GM12874 (cell line): Measurements from ENCODE around the gene KCNS1.

Experiments used
- TF ChIP-seq, protein P1 (sequence below): IDR thresholded peaks from 2 replicates; pipeline ENCODE4 v1.5.1; 2011; ENCODE audit warnings: low read depth, mild to moderate bottlenecking, control low read depth, low read length, moderate library complexity; ENCODE audit not compliant: insufficient read depth

The KCNS1 gene

GRCh38 chr20:45085867-45086266, 15.1 kb downstream of the KCNS1 start:
- TF ChIP-seq, protein P1, sequence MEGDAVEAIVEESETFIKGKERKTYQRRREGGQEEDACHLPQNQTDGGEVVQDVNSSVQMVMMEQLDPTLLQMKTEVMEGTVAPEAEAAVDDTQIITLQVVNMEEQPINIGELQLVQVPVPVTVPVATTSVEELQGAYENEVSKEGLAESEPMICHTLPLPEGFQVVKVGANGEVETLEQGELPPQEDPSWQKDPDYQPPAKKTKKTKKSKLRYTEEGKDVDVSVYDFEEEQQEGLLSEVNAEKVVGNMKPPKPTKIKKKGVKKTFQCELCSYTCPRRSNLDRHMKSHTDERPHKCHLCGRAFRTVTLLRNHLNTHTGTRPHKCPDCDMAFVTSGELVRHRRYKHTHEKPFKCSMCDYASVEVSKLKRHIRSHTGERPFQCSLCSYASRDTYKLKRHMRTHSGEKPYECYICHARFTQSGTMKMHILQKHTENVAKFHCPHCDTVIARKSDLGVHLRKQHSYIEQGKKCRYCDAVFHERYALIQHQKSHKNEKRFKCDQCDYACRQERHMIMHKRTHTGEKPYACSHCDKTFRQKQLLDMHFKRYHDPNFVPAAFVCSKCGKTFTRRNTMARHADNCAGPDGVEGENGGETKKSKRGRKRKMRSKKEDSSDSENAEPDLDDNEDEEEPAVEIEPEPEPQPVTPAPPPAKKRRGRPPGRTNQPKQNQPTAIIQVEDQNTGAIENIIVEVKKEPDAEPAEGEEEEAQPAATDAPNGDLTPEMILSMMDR: no peak

- TF ChIP-seq, protein P1: no peak
These were observed 15.6 kb downstream of the KCNS1 start for GRCh38 chr20:45085289-45085688.

GRCh38 chr20:45083127-45083526, 17.8 kb downstream of the KCNS1 start:
- TF ChIP-seq, protein P1: no peak

- TF ChIP-seq, protein P1: no peak
These were observed 18.5 kb downstream of the KCNS1 start for GRCh38 chr20:45082468-45082867.

DNA sequence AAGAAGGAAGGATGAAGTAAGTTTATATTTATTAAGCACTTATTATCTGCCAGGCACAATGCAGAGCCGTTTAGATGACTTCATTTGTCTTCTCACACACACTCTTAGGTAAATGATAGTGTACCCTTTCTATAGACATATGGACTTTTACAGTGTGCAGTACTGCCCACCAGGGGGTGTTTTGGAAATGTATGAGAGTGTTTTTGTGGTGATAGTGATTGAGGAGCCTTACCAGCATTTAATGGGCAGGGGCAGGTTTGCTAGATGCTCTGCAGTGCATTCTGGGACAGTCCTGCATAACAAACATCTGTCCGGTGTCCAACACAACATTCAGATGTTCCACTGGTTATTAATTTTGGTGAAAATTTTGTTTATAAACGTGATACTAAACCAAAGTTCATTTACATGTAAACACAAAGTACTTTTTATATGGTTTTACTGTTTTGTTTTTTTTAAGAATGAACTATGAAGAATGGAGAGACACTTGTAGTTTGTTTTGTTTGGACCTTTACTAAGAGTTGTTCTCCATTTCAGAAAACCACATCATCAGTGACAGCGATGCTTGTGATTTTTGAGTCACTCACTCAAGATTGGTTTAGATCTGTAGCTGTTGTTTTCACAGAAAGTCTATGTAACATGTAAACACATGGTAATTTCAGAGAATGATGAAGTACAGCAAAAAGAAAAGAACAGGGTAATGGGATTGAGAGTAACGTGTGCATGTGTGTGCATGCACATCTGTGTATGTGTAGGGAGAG, 19.9 kb downstream of the KCNS1 start:
- TF ChIP-seq, protein P1: peak; percentile 33; the same call in 1 of the 2 replicates

GRCh38 chr20:45077559-45077958, 23.4 kb downstream of the KCNS1 start:
- TF ChIP-seq, protein P1: no peak

DNA sequence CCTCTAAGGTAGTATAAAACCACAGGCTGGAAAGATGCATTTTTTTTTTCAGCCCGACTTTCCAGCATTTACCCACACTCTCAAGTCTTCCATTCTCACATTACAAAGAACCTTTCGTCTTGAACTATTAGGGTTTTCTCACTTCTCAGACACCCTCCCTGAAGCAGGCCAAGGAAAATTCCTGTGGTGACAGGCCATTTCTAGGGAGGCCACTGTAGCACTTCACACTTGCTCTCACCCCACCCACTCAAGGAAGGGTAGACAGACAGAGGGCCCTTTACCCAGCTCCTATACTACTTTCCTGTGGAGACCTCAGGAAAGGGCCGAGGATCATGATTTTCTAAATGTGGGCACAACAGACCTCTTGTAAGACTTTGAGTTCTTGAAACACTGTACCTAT, 27.7 kb downstream of the KCNS1 start:
- TF ChIP-seq, protein P1: no peak
